ENCODE results near the gene TGFA. TPM values are rescaled to one million over a fixed set of nuclear protein-coding genes. Genes with fewer than 3 reads are reported as not detected.

Gene TGFA
- total RNA-seq, 2 experiments from 2014 or later = 0.47 to 0.88 TPM

DNA sequence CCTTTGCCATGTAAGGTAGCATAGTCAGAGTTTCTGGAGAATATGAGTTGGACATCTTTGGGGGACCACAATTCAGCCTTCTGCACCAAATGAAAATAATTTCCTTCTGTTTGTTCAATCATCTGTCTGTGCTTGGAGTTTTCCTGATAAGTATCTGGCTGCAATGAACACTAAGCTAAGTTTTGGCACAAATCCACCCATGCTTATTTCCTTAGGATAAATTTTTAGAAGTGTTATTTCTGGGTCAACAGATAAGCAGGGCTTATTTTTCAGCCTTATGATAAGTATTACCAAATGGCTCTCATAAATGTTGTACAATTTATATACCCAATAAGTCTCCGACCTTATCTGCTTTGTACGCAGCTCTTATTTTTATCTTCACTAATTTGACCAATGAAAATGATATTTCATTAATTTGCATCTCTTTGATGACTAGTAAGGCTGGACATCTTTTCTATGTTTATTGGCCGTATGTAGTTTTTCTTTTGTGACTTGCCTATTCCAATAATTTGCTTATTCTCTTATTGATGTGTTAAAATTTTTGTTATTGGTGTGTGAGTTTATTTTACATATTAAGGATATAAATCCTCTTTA, 59.2 kb downstream of the TGFA start:
- POLR2A ChIA-PET = interaction anchor here (0.6 kb wide), 1 partner anchor 19 kb away, joined by 3 read pairs; no protein-coding TSS in a partner anchor

DNA sequence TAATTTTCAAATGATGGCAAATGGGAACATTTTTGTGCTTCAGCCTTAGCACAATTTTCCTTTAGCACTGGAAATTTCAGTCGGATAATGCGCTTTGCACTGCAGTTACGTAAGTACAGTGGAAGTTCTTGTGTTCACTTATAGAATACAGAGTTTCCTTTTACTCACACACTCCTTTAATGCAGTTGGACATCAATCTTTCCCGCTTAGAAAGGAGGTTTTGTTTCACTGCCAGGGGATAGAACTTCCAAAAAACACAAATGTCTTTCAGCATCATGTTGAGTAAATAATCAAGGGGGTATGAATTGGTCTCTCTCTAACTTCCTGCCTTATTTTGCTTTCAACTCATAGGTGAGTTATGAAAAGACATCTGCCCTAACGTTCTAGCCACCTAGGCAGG, 63.2 kb downstream of the TGFA start:
- CTCF ChIA-PET = no interaction called here
- Histone ChIP-seq H3K9me3 (ENCODE audit: control insufficient read depth in 1 of 2, insufficient read depth in 1 of 2, low read length in 2 of 2) (no peaks in the 10 kb centered on the region), H3K27me3 (ENCODE audit: control insufficient read depth in 1 of 2, insufficient read depth in 2 of 2, low read length in 2 of 2) (no peaks in the 10 kb centered on the region), H3K4me3 (ENCODE audit: low read length) (no peak overlapping the region), H3K36me3 (ENCODE audit: insufficient read depth, low read length) (no peaks in the 10 kb centered on the region), H3K4me1 (ENCODE audit: insufficient read depth, low read length) (no peaks in the 10 kb centered on the region), H3K27ac (ENCODE audit: low read depth in 1 of 2, low read length in 2 of 2) (no peak overlapping the region)
- Mint-ChIP-seq H3K36me3 (ENCODE audit: low read depth) (no peaks in the 10 kb centered on the region), H3K4me3 (no peak overlapping the region), H3K27me3 (no peaks in the 10 kb centered on the region), H3K4me1 (ENCODE audit: low read depth) (no peaks in the 10 kb centered on the region), H3K27ac (no peak overlapping the region), H3K9me3 (no peaks in the 10 kb centered on the region)
- POLR2A ChIA-PET = no interaction called here
- no peak for ATAC-seq (ENCODE audit: poor library complexity)
- intact Hi-C loops (cut with DNase I, micrococcal nuclease) = no loop called here
- TF ChIP-seq, protein P1, sequence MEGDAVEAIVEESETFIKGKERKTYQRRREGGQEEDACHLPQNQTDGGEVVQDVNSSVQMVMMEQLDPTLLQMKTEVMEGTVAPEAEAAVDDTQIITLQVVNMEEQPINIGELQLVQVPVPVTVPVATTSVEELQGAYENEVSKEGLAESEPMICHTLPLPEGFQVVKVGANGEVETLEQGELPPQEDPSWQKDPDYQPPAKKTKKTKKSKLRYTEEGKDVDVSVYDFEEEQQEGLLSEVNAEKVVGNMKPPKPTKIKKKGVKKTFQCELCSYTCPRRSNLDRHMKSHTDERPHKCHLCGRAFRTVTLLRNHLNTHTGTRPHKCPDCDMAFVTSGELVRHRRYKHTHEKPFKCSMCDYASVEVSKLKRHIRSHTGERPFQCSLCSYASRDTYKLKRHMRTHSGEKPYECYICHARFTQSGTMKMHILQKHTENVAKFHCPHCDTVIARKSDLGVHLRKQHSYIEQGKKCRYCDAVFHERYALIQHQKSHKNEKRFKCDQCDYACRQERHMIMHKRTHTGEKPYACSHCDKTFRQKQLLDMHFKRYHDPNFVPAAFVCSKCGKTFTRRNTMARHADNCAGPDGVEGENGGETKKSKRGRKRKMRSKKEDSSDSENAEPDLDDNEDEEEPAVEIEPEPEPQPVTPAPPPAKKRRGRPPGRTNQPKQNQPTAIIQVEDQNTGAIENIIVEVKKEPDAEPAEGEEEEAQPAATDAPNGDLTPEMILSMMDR (IDR thresholded peaks at IDR 0.05) = no peak
- no peak for DNase-seq

More for the DNA sequence above, 59.2 kb downstream of the TGFA start:
- Mint-ChIP-seq H3K4me3 (no peak overlapping the region), H3K36me3 (ENCODE audit: low read depth) (no peaks in the 10 kb centered on the region), H3K27me3 (no peaks in the 10 kb centered on the region), H3K27ac (no peak overlapping the region), H3K9me3 (no peaks in the 10 kb centered on the region), H3K4me1 (ENCODE audit: low read depth) (peaks cover 5% of the 10 kb centered on the region)
- no peak overlapping the region for H3K27ac ChIP-seq (ENCODE audit: low read depth in 1 of 2, low read length in 2 of 2)
- no peak for DNase-seq
- no peaks in the 10 kb centered on the region for H3K27me3 ChIP-seq (ENCODE audit: control insufficient read depth in 1 of 2, insufficient read depth in 2 of 2, low read length in 2 of 2)
- H3K36me3 ChIP-seq (ENCODE audit: insufficient read depth, low read length) = no peaks in the 10 kb centered on the region
- no peaks in the 10 kb centered on the region for H3K4me1 ChIP-seq (ENCODE audit: insufficient read depth, low read length)
- ATAC-seq (ENCODE audit: poor library complexity) = no peak
- CTCF ChIA-PET = no interaction called here
- H3K4me3 ChIP-seq (ENCODE audit: low read length) = no peak overlapping the region
- no peaks in the 10 kb centered on the region for H3K9me3 ChIP-seq (ENCODE audit: control insufficient read depth in 1 of 2, insufficient read depth in 1 of 2, low read length in 2 of 2)
- intact Hi-C loops (cut with DNase I, micrococcal nuclease) = no loop called here
- TF ChIP-seq, protein P1 (IDR thresholded peaks at IDR 0.05) = no peak

DNA sequence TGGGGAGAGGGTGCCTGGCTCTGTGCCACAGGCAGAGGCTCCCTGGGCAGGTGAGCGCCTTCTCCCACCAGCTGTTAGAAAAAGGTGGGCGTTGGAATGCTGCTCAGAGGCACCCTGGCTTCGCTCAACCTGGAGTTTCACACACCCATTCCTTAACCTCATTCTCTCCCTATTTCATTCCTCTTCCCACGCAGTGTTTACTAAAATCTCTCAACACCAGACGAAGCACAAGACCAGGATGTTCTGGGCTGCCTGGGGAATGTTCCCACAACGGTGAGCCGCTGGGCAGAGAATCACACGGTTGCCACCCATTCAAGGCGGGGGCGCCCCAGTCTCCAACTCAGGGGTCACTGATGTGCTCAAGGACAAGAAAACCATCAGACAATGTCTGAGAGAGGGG, 64.5 kb downstream of the TGFA start:
- POLR2A ChIA-PET = interaction anchor here (0.7 kb wide), 1 partner anchor 396 kb away, joined by 3 read pairs; no protein-coding TSS in a partner anchor
- intact Hi-C loops (cut with DNase I, micrococcal nuclease) = no loop called here
- no peak overlapping the region for H3K27ac Mint-ChIP-seq
- no peaks in the 10 kb centered on the region for H3K27me3 Mint-ChIP-seq
- H3K27me3 ChIP-seq (ENCODE audit: control insufficient read depth in 1 of 2, insufficient read depth in 2 of 2, low read length in 2 of 2) = no peaks in the 10 kb centered on the region
- no peak overlapping the region for H3K4me3 Mint-ChIP-seq
- DNase-seq = no peak
- no peaks in the 10 kb centered on the region for H3K4me1 ChIP-seq (ENCODE audit: insufficient read depth, low read length)
- no peaks in the 10 kb centered on the region for H3K36me3 Mint-ChIP-seq (ENCODE audit: low read depth)
- no peaks in the 10 kb centered on the region for H3K9me3 ChIP-seq (ENCODE audit: control insufficient read depth in 1 of 2, insufficient read depth in 1 of 2, low read length in 2 of 2)
- no peaks in the 10 kb centered on the region for H3K36me3 ChIP-seq (ENCODE audit: insufficient read depth, low read length)
- H3K9me3 Mint-ChIP-seq = no peaks in the 10 kb centered on the region
- ATAC-seq (ENCODE audit: poor library complexity) = no peak
- no peak overlapping the region for H3K27ac ChIP-seq (ENCODE audit: low read depth in 1 of 2, low read length in 2 of 2)
- CTCF ChIA-PET = no interaction called here
- H3K4me3 ChIP-seq (ENCODE audit: low read length) = no peak overlapping the region
- H3K4me1 Mint-ChIP-seq (ENCODE audit: low read depth) = no peaks in the 10 kb centered on the region
- TF ChIP-seq, protein P1 (IDR thresholded peaks at IDR 0.05) = no peak
